GM18858 (cell line): ENCODE measurements around the gene SIAH2.

Experiments
- ATAC-seq: cut with Tn5 transposase; IDR thresholded peaks from one replicate; pipeline ENCODE4 v1.9.1; 2021; ENCODE audit not compliant: unreplicated experiment

Gene SIAH2

GRCh38 chr3:150749255-150749654, 13.7 kb downstream of the SIAH2 start:
- ATAC-seq, result no peak

DNA sequence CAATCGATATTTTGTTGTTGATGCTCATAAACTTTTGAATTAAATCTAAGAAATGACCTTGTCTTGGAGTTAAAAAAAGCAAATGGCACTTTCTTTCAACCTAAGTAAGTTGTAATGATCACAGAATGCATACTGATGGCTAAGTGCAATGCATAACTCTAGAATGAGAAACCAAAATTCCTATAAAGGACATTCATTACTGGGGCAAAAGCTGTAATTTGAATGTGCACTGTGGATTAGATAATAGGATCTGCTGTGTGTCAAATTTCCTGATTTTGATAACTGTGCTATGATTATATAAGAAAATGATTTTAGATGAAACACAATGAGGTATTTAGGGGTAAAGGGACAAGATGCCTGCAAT, 14.3 kb downstream of the SIAH2 start:
- ATAC-seq, result no peak

- no peak for ATAC-seq
Observed at GRCh38 chr3:150747886-150748683, 14.9 kb downstream of the SIAH2 start.

DNA sequence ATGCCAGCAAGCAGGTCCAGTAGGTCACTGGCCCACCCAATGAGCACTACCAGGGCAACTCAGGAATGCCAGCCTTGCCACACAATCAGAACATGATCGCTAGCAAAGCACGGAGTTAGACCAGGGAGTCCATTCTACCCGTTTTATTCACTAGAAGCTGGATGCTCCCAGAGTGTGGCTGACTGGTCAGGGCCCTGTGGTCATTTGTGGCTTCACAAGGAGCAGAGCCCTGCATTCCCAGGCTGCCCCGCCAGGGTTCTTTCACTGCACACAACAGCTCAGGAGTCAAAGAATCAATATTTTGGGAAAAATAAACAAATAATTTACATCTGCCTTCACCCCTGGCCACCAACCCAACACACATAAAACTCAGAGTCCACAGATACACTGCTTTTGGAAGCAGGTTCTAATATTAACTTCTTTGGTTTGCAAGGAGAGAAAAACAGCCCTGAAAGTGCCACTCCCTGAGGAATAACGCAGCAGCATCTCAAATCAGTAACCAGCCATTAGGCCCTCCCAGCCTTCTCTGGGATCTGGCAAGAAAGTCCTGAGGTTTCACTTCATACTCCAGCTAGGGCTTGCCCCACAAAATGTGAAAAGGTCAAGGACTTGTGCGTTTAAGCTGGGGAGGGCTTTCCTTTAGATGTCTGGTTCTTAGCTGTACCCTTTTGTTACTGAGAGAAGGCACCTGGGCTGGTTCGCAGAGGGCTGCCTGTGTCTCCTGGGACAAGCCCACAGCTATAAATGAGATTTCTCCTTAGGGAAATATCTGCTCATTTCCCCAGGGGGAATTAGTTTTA, 16.0 kb downstream of the SIAH2 start:
- ATAC-seq, result no peak

- no peak for ATAC-seq
Observed at GRCh38 chr3:150745832-150746231, 17.1 kb downstream of the SIAH2 start.

DNA sequence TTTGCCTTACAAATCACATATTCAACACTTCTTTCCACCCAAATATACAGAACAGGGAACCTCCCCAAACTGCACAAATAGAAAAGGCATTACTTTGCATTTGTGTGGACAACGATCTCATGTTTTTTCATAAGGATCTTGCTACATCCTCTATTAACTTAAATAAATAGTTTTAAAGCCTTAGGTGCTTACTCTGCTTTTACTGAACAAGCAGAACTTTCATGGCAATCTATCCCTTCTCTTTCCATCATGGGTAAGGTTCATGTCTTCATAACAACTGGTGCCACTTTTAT, 18.1 kb downstream of the SIAH2 start:
- no peak for ATAC-seq

GRCh38 chr3:150744041-150744918, 18.7 kb downstream of the SIAH2 start:
- no peak for ATAC-seq

DNA sequence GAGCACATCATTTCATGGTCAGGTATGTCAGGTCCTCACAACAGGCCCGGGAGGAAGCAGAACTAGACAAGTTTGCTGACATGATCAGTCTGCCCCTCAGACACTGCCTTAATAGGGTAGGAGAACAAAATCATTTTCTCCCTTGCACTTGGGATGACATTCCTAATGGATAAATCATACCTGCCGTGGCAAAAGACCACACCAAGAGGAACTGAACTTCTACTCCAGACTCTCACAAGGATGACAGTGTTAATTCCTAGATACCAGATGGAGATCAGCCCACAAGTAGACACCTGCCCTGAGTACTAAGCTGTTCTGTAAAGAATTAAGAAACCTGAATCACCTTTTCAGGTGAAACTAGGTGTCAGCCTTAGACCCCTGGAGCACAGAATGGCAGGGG, 19.5 kb downstream of the SIAH2 start:
- ATAC-seq, result no peak

DNA sequence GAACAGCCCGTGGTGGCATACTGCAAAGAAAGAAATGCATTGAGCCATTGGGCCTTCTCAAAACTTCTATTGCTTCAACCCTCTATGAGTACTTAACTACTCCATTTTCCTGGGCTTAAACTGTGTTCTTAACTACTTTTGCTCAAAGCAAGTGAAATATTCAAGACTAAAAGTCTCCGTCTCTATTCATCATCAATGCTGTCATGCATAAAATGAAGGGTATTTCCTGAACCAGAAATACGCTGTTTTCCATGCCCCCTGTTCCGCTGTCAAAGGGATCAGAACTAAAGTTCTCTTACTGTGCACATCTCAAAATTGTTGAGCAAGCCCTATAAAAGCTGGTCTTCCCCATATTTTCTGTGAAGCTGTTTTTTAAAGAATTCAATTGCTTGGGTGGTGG, 20.3 kb downstream of the SIAH2 start:
- ATAC-seq, result no peak

DNA sequence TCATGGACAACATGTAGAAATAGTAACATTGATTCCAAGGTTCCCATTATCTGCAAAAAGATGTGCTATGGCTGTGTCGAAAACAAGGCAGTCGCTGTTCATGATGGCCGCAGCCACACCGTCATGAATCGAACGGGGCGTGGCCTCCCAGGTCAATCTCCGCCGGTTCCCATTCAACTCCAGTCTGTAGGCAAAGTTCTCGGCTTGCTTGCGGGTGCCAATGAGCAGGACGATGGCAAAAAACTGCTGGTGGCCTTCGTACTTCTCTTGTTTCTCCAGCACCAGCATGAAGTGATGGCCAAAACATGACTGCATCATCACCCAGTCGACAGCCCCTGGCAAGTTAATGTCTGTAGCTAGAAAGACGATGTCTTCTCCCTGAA, 20.8 kb downstream of the SIAH2 start:
- ATAC-seq, result no peak

- ATAC-seq, result no peak
Observed at GRCh38 chr3:150741497-150742140, 21.4 kb downstream of the SIAH2 start.

- ATAC-seq, result no peak
Observed at GRCh38 chr3:150740733-150741496, 22.1 kb downstream of the SIAH2 start.

- ATAC-seq, result no peak
Observed at GRCh38 chr3:150739877-150740645, 22.9 kb downstream of the SIAH2 start.

DNA sequence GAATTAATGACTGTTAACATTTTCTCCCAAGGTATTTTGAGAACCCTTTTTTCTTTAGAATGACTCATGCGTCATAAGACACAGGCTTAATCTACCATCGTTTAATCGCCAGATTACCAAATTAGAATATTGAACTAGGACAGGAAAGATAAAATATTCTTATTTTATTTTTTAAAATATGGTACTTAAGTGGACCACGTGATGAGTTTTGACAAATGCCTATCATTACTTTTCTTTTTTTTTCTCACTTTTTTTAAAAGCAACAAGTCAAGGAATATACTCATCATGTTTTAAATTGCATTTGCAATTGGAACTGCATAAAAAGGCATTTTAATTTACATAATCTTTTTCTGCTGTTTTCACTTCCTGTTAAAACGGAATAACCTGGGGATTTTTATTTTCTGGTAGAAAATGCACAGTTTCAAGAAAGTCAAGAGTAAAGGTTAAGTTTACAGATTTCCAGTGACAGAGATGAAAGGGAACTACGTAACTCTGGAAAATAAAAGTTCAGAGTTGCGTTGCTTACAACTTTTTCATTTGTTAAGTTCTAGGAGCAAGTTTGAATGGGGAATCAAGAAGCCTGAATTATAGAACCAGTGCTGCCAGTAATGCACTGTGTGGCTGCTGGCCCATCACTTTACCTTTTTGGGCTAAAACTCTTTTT, 23.6 kb downstream of the SIAH2 start:
- no peak for ATAC-seq

DNA sequence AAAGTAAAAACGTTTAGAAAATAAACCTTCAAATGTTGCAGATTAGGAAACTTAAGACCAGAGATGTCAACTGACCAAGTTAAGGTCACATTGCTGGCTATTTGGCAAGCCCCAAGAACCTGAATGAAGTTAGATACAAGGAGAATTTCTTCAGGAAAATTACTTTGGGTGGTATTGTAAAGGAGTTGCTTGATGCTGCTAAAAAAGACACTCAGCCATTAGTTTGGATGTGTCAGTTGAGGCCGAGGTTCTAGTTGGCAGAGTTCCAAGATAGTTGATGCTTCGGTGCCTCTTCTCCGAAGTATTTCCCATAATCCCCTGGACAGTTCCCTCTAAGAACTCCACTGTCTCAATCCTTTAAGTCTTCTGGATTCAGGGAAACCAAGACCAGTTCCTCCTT, 24.3 kb downstream of the SIAH2 start:
- ATAC-seq, result no peak

DNA sequence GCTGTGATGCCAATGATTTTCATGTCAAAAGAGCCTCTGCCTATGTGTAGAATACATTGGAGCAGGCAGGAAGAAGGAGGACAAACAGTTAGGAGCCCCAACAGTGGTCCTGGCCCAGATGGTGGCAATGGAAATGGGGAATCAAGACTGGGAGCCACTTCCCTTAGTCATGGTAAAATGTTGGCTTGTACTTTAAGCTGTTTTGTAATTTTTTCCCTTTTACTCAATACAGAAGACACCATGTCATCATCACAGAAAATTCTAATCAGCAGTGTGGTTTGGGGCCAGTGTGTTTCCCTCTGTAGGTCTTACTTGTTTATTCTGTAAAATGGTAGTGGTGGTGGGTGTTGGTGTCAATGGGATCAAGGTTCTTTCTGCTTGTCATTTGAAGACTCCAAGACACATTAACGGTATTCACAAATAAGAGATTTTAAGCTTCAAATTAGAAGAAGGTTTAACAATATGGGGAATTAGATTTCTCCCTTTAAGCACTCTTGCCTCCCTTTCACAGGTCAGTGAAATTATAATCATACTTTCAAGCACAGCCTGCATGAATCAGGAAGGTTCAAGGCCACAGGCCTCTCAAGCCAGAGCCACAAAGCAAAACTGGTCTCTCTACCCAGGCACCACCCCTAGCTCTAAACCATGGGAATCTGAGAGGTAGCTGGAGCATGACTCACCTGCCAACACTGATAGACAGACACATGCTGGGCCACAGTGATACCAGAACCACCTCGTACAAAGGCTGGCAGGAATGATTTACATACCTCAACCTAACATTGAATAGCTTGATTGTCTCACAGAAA, 24.9 kb downstream of the SIAH2 start:
- peak; percentile 43 for ATAC-seq

DNA sequence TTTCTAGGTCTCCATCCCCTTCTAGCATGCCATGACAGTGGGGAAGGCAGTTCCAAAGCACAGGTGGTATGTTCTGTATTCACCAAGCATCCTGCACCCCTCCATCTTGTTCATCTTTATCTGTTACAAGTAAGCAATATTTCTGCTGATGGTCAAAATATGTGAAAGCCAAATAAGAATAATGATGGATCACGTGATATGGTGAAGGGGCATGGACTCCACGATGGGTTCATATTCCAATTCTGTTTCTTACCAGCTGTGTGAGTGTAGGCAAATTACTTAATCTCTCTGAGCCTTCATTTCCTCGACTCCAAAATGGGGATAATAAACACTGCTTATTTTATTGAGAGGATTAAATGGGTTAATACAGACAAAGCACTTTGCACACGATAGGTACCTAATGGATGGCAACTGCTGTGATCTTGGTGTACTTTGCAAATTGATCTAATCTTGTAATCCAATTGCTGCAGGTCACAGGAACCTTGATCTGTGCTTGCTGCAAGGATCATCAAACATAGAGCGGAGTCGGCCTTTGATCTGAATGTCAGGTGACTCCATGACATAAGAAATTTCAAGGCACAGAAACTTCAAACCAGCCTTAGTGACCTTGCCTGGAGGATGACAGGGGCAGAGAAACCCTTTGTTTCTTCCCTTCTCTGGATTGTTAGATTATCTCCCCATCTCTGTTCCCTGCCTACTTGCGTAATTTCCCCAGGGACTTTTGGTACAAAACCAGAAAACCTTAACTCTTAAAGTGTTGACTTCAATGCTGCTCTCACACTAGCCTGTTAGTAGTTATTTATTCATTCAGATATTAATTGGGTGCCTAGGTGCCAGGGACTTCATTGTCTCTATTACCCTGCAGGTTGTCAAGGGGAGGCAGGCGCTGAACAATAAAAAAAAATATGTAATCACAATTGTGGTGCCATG, 25.8 kb downstream of the SIAH2 start:
- ATAC-seq, result no peak
